Iris pigment epithelial cell (primary cell): ENCODE data around the gene ASTN2.

Experiments
- DNase-seq: peaks from one replicate; pipeline ENCODE4 v3.0.0-alpha.2; 2011; ENCODE audit warnings: low read depth

ASTN2 gene

GRCh38 chr9:117013440-117013995, 401.3 kb downstream of the ASTN2 start:
- no peak for DNase-seq

GRCh38 chr9:117010061-117010460, 404.8 kb downstream of the ASTN2 start:
- DNase-seq = no peak

DNA sequence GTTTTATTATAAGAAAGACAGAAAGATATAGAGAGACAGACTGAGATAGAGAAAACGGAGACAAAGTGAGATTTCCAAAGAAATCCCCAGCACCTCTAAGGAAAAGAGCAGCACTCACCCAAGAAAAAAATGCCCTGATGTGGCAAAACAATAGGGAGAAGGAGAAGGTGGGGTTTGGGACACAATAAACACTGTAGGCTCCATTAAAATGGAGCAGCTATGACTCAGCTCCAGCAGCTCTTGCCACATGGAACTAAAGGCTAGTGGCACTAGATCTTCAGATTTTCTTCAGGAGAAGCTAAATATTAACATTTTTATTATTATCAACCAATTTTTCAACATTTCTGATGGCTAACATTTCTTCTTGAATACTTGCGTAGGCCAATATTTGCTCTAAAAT, 406.0 kb downstream of the ASTN2 start:
- DNase-seq = no peak

- no peak for DNase-seq
Measured at GRCh38 chr9:117008461-117008860, 406.4 kb downstream of the ASTN2 start.

- no peak for DNase-seq
Measured at GRCh38 chr9:117002686-117003085, 412.2 kb downstream of the ASTN2 start.

GRCh38 chr9:117000834-117001233, 414.0 kb downstream of the ASTN2 start:
- DNase-seq = no peak

- DNase-seq = no peak
Measured at GRCh38 chr9:117000196-117000723, 414.6 kb downstream of the ASTN2 start.

- peak; percentile 37 for DNase-seq
Measured at GRCh38 chr9:116998305-116998704, 416.6 kb downstream of the ASTN2 start.

DNA sequence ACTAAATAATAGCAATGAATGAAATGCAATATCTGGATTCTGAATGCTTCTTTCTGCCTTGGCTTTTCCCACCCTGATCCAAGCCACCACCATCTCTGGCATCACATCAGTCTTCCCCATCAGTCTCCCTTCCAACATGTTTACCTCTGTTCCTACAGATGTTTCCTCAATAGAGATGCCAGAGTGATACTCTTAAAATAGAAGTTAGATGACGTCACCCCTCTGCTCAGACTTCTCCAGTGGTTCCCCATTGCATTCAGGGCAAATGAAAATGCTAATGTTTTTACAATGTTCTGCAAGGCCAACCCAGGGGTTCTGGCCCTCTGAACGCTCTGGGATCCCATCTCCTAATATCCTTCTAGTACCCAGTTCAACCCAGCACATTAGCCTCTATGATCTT, 422.0 kb downstream of the ASTN2 start:
- DNase-seq = no peak

DNA sequence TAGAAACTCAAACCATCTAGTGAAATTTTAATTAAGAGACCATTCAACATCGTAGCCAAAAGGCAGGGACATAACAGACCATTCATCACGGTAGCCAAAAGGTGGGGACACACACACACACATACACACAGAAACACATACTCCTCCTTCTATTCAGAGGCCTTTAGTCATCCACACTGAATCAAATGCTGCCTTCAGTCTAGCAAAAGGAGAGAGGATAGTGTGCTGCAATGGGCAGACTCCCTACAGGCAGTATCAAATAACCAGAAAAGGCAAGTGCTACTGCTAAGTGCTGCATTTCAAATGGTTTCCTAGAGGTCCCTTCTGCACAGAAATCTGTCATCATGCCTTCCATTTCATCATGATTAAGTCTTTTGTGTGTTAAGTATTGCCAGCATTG, 423.8 kb downstream of the ASTN2 start:
- no peak for DNase-seq

GRCh38 chr9:116990592-116990991, 424.3 kb downstream of the ASTN2 start:
- DNase-seq = no peak

- no peak for DNase-seq
Measured at GRCh38 chr9:116987721-116988485, 427.0 kb downstream of the ASTN2 start.

GRCh38 chr9:116986015-116986414, 428.8 kb downstream of the ASTN2 start:
- DNase-seq = no peak

DNA sequence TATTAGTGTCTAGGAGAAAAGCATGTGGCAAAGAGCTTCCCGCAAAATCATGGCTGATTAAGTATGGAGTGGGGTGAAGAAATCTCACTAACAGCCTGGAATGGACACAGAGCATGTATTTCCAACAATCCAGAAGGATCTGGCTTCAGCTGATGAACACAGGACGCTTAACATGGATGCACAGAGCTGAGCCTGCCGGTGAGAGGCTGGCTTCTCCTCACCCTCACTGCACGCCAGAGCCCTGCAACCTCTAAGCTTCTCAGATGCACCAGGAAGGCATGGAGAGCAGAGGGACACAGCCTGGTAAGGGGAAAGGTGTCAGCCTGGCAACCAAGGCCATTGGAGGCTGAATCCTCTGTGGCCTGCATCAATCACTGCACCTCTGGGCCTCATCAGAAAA, 429.3 kb downstream of the ASTN2 start:
- DNase-seq = no peak

DNA sequence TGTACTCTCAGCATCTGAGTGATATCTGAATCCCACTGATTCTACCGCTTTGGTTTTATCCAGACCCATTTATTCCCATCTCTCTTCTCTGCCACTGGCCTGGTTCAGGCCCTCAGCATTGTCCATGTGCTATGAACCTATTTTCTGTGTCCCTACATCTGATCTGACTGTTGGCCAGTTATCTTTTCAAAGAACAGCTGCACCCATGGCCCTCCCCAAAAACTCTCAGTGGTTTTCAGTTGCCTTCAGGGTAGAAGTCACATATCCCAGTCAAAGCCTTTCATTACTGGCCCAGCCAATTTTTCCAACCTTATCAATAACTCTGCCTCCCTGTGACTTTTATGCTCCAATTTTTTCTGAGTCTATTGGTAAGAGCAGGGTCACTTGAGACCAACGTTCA, 430.7 kb downstream of the ASTN2 start:
- DNase-seq = no peak

GRCh38 chr9:116980582-116981120, 434.2 kb downstream of the ASTN2 start:
- DNase-seq = no peak

GRCh38 chr9:116979456-116979855, 435.4 kb downstream of the ASTN2 start:
- no peak for DNase-seq

- DNase-seq = no peak
Measured at GRCh38 chr9:116978155-116978554, 436.7 kb downstream of the ASTN2 start.

DNA sequence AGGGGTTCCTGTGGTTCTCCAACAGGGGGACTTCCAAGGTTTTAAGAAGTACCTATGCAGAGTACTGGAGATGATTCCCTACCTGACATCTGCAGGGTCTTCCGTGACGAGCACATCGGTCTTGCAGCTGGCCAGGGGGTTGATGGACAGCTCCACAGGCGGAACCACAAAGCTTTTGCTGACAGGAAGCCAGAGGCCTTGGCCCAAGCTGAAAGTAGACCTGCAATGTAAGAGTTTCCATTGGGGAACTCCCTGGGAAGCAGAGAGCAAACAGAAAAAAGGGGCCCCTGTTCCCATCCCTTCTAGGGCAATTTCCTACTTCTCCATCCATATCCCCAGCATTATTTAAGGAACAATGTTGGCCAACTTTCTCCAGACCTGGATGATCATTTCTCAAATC, 439.7 kb downstream of the ASTN2 start:
- DNase-seq = no peak

DNA sequence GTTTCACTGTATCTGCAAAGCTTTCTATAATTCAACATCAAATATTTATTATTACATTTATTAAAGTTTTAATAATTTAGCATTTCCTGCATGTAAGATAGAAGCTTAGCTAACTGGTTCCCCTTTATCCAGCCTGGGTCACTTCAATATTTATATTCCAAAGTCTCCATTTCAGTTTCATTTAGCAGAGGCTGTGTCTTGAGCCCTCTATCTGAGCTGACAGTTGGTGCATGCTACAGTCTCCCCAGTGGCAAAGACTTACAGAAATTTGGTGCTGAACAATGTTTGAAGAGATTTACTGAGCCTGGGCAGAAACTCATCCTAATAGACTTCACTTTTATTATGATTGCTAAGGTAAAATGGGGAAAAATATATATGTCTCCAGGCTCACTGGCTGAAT, 448.7 kb downstream of the ASTN2 start:
- DNase-seq = no peak

GRCh38 chr9:116964258-116964657, 450.6 kb downstream of the ASTN2 start:
- DNase-seq = no peak

DNA sequence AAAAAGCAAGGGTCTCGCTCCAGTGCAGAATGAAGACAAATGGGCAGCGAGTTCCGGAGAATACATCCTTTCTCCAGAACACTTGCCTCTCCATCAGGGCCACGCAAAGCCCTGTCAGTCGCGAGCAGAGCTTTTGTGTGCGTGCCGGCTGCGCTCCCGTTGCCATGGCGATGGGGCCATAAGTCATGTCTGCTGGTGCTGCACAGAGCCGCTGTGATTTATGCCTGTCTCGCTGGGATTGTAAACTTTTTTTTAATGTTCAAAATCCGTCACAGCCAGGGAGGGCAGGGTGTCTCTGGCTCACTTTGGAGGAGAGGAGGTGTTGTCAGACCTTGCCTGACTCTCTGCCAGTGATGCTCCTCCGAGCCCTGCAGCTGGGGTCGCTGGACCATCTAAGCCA, 455.0 kb downstream of the ASTN2 start:
- no peak for DNase-seq

DNA sequence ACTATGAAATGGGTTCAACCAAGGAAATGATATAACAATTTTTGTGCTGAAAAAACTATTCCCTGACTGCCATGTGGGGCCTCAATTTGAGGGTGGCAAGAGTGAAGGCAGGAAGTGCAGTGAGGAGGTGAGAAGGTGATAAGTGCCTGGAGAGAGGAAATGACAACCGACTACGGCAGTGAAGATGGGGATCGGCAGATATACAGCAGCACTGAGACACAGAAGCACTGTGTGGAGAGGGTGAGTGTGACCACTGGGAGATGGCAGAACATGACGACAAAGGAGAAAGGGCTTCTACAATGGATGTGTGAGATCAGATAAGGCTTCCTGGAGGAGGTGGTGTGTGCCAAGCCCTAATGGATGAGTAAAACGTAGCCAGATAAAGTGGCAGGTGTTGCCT, 456.0 kb downstream of the ASTN2 start:
- no peak for DNase-seq

GRCh38 chr9:116954731-116955130, 460.1 kb downstream of the ASTN2 start:
- DNase-seq = no peak
